Activated effector memory CD4-positive, alpha-beta T cell treated with Interleukin-2 at 50 U/mL for 16 hours (primary cell): ENCODE measurements around the gene OR7A10.
"Not testable (repeated sequence)": the region's sequence is repeated elsewhere in the genome, so short reads cannot be mapped to it uniquely, and the experiment has no call there.

Experiments
- DNase-seq: peaks from one replicate; pipeline ENCODE4 v3.0.0-alpha.2; 2020

OR7A10 gene

GRCh38 chr19:14792250-14792649 lies 56.5 kb downstream of the OR7A10 start:
- DNase-seq = not testable (repeated sequence)
